ENCODE results near the gene BOC. TPM values are rescaled to one million over a fixed set of nuclear protein-coding genes. Genes with fewer than 3 reads are reported as not detected.
A peak's percentile ranks its signal among the peaks of the same experiment; 100 is the strongest.

The BOC gene
- total RNA-seq, 1 experiment from 2014 or later = 4.4 TPM

- no peak for DNase-seq (ENCODE audit: low read depth)
Measured at GRCh38 chr3:113285226-113285625, 73.9 kb downstream of the BOC start.

GRCh38 chr3:113285741-113286140 is 74.4 kb downstream of the BOC start:
- no peak for DNase-seq (ENCODE audit: low read depth)

DNA sequence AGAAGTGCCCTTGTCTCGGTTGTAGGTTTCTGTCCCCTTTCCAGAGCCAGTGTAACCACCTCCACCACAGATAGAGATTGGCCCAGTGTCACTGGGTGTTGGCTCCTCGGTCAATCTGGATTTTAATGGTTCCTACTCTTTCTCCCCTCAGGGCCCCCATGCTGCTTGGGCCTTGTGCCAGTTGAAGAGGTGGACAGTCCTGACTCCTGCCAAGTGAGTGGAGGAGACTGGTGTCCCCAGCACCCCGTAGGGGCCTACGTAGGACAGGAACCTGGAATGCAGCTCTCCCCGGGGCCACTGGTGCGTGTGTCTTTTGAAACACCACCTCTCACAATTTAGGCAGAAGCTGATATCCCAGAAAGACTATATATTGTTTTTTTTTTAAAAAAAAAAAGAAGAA is 75.2 kb downstream of the BOC start:
- DNase-seq (ENCODE audit: low read depth) = no peak

DNA sequence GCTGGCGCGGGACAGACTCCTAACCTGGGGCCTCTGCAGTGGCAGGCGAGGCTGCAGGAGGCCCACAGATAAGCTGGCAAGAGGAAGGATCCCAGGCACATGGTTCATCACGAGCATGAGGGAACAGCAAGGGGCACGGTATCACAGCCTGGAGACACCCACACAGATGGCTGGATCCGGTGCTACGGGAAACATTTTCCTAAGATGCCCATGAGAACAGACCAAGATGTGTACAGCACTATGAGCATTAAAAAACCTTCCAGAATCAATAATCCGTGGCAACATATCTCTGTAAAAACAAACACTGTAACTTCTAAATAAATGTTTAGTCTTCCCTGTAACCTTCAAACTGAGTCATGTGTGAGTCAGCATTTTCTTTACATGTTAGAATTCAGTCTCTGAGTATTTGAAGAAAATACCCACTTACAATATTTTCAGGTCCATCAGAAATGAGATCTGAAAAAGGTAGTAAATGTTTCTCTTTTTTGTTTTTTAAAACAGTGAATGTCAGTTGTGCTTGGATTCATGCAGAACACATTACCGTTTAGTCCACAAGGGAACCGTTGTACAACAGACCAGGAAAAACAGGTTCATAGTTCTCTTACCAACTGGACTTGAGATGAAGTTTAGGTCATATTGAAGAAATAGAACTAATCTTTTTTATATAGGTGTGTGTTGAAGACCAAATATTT is 75.9 kb downstream of the BOC start:
- peak; percentile 85 for DNase-seq (ENCODE audit: low read depth)

DNA sequence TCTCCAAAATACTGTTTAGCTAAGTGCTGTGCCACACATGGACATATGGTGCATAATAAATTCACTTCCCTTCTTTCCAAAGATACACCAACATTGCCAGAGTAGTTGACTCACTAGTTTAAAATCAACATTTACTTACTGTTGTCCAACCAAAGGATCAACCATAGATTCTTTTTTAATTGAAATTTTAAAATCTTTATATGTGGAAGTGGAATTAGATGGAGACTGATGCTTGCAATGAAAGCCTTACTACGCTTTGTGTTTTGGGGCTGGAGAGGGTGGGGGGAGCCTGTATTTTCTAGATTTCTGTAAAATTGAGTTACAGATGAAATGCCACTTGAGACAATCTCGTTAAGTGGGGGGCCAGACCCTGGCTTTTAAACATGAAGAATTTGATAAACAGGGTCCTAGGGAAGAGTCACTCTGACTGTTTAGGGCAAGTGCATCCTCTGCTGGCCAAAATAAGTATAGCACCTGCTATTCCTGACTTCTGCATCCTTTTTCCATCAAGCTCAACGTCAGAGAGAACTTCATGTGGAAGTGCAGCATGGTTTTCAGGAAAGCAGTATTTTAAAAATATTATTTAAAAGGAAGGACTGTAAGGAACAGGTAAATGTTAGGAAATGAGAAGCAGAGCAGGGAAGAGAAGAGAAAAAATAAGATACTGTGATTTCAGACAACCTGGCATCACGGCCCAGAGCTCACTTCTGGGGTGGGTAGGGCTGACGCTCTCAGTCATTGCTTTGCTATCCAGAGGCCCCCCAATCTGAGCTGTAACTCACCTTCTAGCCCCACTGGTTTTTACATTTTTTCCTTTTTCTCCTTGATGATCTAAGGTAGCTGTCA is 76.7 kb downstream of the BOC start:
- peak; percentile 67 for DNase-seq (ENCODE audit: low read depth)

DNA sequence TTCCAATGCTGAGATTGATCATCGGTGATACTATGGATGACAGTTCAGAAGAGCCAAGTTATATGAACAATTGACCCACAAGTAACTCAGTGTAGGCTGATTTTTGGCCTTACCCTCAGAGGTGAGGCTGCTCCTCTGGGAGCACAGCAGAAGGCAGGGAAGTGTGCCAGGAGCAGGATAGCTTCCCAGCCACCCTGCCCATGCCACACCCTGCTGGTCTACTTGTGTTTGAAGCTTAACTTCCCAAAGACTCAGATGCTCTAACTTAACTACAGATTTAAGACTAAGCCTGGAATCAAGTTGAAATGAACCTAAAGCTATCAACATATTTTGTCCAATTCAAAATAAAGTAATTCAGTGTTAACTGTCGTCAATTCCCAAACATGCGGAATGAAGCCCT is 77.5 kb downstream of the BOC start:
- no peak for DNase-seq (ENCODE audit: low read depth)

DNA sequence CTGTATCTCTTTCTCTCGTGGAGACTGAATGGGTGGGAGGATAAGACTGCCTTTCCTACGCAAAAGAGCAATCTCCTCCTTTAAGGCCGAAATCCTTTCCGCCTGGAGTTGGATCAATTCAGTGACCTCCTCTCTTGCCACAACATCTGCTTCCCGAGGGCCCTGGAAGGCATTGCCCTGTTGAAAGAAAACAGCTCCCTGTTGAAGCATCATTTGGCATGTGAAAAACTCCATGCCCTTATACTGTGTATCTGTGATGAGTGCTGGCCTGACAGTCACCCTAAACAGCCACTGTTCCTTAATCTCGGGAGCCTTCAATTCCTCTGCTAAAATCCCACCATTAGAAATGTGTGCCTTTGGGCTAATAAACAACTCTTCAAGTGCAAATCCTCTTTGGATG is 80.2 kb downstream of the BOC start:
- DNase-seq (ENCODE audit: low read depth) = no peak

- DNase-seq (ENCODE audit: low read depth) = no peak
Measured at GRCh38 chr3:113292933-113293332, 81.6 kb downstream of the BOC start.

GRCh38 chr3:113293348-113293747 is 82.0 kb downstream of the BOC start:
- no peak for DNase-seq (ENCODE audit: low read depth)

- no peak for DNase-seq (ENCODE audit: low read depth)
Measured at GRCh38 chr3:113295463-113295862, 84.1 kb downstream of the BOC start.

- no peak for DNase-seq (ENCODE audit: low read depth)
Measured at GRCh38 chr3:113297287-113297686, 85.9 kb downstream of the BOC start.

GRCh38 chr3:113297841-113298240 is 86.5 kb downstream of the BOC start:
- no peak for DNase-seq (ENCODE audit: low read depth)

- DNase-seq (ENCODE audit: low read depth) = no peak
Measured at GRCh38 chr3:113300596-113300995, 89.2 kb downstream of the BOC start.

- DNase-seq (ENCODE audit: low read depth) = no peak
Measured at GRCh38 chr3:113304102-113304501, 92.7 kb downstream of the BOC start.

DNA sequence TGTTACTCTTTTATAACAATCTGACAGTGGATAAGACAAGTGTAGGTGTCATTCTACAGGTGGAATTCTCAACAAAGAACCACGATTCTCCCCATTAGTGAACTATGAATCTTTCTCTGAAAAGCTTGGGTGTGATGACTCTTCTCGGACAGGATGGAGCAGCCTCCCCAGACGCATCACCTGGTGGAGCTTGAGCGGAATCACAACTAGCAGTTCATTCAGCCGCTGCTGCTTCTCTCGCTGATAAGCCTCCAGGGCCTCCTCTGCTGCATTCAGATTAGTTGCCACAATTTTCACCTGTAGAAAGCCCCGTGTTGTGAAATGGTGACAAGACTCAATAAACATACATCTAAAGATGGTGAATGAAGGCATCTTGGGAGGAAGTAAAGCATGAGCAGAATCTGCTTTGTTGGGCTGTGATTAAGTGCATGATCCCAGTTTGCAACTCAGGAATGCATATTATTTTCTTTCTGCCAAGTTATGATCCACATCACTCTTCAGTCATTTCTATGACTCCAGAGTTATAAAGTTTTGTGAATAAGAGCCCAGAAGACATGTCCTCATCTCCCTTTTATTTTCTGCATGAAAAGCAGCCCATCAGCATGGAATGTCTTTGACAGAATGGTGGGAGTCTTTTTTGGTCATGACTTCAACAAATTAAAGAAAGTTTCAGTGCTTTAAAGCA is 93.6 kb downstream of the BOC start:
- no peak for DNase-seq (ENCODE audit: low read depth)

GRCh38 chr3:113310960-113311359 is 99.6 kb downstream of the BOC start:
- DNase-seq (ENCODE audit: low read depth) = no peak

DNA sequence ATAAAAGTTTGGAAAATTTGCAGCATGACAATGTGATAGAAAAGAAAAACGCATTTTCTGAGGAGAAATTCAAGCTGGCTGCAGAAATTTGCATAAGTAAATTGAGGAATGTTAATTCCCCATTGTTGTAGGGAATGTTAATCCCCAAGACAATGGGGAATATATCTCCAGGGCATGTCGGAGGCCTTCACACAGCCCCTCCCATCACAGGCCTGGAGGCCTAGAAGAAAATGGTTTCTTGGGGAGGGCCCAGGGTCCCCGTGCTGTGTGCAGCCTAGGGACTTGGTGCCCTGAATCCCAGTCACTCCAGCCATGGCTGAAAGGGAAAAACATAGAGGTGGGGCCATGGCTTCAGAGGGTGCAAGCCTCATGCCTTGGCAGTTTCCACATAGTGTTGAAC is 101.1 kb downstream of the BOC start:
- no peak for DNase-seq (ENCODE audit: low read depth)

GRCh38 chr3:113314923-113315322 is 103.6 kb downstream of the BOC start:
- DNase-seq (ENCODE audit: low read depth) = no peak

GRCh38 chr3:113329757-113330156 is 118.4 kb downstream of the BOC start:
- no peak for DNase-seq (ENCODE audit: low read depth)

GRCh38 chr3:113330742-113331141 is 119.4 kb downstream of the BOC start:
- DNase-seq (ENCODE audit: low read depth) = no peak

GRCh38 chr3:113331187-113331586 is 119.8 kb downstream of the BOC start:
- DNase-seq (ENCODE audit: low read depth) = no peak

All from Daoy (cell line).